ENCODE data around the gene PLEKHG4B.

The PLEKHG4B gene

GRCh38 chr5:76358-77169 lies 15.4 kb upstream of the PLEKHG4B start:
- DNase-seq = no peak

DNA sequence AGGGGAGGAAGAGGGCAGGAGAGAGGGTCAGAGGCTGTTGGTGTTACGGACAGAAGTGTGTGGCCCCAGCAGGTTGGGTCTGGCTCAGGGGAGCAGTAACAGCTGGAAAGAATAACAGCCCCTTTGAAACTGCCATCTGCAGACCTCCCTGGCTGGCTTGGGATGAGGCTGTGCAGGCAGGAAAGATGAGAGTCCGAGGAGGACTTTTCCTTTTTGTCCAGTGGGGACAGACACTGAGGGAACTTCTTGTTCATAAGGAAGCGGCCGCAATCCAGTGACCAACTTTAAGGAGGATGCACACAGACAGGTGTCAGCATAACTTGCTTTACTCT lies 14.8 kb upstream of the PLEKHG4B start:
- DNase-seq = no peak

- DNase-seq = no peak
These were observed 14.4 kb upstream of the PLEKHG4B start for GRCh38 chr5:77546-77945.

GRCh38 chr5:77957-78804 lies 13.8 kb upstream of the PLEKHG4B start:
- DNase-seq = no peak

DNA sequence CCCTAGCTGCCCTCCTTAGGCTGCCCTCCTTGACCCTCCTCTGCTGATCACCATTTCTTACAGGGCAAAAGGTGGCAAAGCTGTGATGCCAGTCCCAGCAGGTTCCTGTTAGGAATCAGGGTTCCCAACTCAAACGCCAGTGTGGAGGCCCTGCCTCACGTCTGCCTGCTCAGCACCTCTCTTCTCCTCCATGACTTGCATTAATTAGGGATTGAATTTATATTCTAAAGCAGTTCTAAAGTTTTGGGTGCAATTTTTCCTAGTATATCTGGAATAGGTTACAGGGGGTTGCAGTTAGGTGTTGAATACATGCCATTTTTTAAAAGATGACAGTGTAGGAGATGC lies 13.2 kb upstream of the PLEKHG4B start:
- DNase-seq = no peak

DNA sequence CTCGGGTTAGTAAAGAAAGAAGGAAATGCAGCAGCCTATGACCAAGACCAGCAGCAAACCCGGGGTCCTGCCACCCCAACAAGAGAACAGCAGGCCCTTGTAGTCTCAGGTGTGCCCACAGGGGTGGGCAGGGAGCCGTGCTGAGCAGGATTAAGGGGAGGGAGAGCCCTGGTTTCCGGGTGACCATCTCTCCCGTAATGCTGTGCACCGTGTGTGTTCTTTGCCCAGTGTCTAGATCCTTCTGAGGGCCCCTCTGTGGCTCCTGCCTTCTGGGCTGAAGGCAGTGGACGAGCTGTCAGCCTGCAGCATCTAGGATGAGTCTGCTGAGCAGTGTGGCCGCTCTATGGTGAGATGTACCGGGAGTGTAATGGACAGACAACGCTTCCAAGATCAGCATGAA lies 12.7 kb upstream of the PLEKHG4B start:
- no peak for DNase-seq

- DNase-seq = no peak
These were observed 12.1 kb upstream of the PLEKHG4B start for GRCh38 chr5:79821-80220.

- no peak for DNase-seq
These were observed 10.5 kb upstream of the PLEKHG4B start for GRCh38 chr5:81391-82021.

- no peak for DNase-seq
These were observed 9.9 kb upstream of the PLEKHG4B start for GRCh38 chr5:82097-82496.

DNA sequence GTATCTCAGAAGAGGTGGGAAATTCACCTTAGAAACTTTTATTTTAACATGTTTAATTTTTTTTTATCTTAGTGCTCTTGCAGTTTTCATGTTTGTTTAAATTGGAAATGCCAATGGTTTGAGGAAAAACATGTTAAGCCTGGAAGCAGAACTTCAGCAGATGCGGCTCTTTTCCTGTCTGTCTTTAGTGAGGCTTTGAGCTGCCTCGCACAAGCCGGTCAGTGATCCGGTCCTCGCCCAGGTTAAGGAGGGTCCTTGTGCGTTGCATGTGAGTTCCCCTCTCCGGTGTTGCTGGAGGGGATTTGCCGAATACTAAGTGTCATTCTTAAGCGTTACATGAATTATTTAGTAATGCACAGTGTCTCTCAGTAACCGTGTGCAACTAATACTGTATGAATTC lies 9.4 kb upstream of the PLEKHG4B start:
- no peak for DNase-seq

GRCh38 chr5:83029-83428 lies 8.9 kb upstream of the PLEKHG4B start:
- no peak for DNase-seq

GRCh38 chr5:85334-85995 lies 6.5 kb upstream of the PLEKHG4B start:
- no peak for DNase-seq

GRCh38 chr5:89337-90286 lies 2.4 kb upstream of the PLEKHG4B start:
- DNase-seq = no peak

GRCh38 chr5:90590-91547 lies 1.1 kb upstream of the PLEKHG4B start:
- DNase-seq = no peak

DNA sequence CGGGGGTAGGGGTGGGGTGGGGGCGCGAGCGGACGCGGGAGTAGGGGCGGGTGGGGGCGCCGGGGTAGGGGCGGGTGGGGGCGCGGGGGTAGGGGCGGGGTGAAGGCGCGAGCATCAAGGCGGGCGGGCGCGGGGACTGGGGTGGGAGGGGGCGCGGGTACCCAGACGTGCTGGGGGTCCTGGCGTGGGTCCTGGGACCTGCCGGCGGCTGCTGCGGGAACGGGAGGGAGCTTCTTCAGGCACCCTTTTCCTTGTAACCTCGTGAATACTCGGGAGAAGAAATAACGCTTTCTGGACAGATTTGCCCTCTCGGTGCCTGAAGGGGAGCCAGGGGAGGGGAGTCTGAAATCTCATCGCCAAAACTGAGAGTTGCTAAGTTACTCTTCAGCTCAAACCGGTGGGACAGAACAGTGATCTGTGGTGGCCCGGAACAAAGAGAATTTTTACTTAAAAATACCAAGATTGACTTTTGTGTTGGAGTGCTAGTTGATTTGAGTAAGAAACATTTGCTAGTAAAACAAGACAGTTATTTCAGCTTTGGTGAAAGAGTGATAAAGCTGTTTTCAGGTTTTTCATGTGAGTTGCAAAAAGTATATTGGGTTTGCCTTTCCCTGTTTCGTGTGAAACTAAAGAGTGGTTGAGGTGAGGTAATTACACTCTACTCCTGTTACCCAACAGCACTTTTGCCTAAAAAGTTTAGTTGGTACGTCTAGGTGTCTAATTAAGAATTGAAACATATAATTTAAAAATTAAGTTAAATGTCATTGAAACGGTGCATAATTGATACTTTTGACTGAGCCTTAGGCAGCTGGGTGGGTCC lies 643 bp downstream of the PLEKHG4B start:
- no peak for DNase-seq

DNA sequence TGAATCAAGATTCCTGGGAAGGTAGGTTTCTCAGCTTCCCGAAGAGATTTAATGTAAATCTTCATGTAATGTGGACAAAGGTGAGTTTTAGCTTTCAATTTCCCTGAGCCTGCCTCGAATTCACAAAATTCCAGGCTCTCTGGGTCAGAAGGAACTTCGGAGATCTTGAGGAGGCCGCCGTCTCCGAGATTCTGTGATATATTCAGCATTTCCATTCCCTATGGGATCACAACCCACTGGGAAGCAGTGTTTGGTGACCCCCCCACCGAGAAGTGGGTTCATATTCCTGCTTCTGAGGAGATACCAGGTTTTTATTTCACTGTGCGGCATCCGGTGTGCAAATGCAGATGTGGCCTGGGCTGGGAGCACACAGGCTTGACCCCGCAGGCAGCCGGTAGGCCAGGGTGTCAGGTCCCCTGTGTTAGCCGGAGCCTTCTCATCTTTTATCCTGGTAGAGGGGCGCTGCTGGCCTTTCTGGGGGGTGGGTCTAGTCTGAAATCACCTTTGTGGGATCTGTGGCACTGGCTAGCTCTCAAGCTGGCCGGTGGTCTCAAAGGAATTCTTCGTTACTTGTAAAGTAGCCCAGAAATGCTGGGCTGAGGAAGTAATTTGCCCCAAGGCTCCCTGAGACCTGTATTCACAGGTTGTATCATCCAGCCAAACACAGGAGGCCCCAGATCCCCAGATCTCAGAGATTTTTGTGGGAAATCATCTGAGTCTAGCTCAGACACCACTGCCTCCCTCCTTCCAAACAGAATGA lies 1.4 kb downstream of the PLEKHG4B start:
- DNase-seq = no peak

DNA sequence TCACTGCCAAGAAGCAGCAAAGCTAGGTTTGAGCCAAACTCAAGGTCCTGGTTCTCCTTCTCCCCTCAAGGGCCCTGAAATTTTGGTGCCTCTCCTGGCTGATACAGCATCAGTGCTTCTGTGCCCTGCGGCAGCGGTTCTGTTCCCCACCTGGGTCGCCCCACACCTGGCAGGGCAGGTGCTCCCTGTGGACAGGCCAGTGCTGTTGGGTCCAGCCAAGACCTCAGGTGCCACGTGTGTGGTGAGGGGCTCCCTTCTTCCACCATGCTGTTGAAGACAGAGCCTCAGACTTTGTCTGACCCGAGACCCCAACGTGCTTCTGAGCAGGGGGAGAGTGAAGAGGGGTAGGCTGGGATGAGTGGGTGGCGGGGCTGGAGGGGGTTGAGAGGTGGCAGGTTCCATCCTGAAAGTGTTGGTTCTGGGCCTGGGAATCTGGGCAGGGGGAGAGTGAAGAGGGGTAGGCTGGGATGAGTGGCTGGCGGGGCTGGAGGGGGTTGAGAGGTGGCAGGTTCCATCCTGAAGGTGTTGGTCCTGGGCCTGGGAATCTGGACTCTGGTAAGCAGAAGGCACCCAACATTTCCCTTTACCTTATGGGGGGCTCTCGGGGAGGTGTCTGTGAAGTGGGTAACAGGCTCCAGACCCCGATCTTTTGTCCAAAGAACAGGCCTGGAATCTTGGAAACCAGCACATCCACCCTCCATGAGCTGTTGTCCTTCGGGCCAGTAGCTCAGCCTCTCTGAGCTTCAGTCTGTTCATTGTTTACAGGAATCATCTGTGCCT lies 2.3 kb downstream of the PLEKHG4B start:
- no peak for DNase-seq

- DNase-seq = no peak
These were observed 3.4 kb downstream of the PLEKHG4B start for GRCh38 chr5:95241-95980.
